Measurements from ENCODE around the gene SLC1A4.

Gene SLC1A4

DNA sequence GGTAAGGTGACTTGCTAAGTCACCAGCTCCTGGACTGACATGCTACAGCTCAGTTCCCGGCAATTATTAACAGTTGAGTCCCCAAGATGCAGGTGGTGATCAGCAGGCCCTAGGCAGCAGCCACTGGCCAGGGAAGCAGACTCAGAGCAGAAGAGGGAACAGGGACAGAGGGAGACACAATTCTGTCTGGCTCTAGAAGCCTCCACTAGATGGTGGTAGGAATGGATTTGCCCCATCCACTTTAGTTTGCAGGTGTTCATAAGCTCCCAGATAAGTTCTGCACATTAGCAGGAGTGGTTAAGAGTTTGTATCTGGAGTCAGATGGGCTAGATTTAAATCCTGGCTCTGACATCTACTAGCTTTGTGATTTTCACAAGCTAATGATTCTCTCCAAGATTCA lies 25.5 kb upstream of the SLC1A4 start:
- Histone ChIP-seq H3K4me1 (ENCODE audit: control insufficient read depth, insufficient read depth, low read length) (no peaks in the 10 kb centered on the region), H3K9me3 (ENCODE audit: control insufficient read depth, insufficient read depth, low read depth, low read length) (no peaks in the 10 kb centered on the region), H3K4me3 (ENCODE audit: low read depth, low read length) (no peak overlapping the region), H3K36me3 (ENCODE audit: control insufficient read depth in 2 of 2, insufficient read depth in 1 of 2, low read length in 2 of 2) (no peaks in the 10 kb centered on the region), H3K27ac (ENCODE audit: extremely low read depth, low read depth, low read length) (no peak overlapping the region)
- TF ChIP-seq ZNF626 (tag by site-specific recombination; IDR thresholded peaks at IDR 0.05): no peak
- TF ChIP-seq ZBTB7A (tag by site-specific recombination; IDR thresholded peaks at IDR 0.05; ENCODE audit: low read depth): no peak
- TF ChIP-seq SCRT1 (tag by site-specific recombination; IDR thresholded peaks at IDR 0.05; ENCODE audit: borderline replicate concordance): no peak
- CTCF ChIA-PET: interaction anchor here (0.7 to 1.9 kb wide), 5 partner anchors 9 to 46 kb away, joined by 3 to 5 read pairs (median 4); no protein-coding TSS in a partner anchor
- POLR2A ChIA-PET: interaction anchor here (0.5 to 1.2 kb wide), 2 partner anchors 9 to 24 kb away, joined by 3 read pairs; no protein-coding TSS in a partner anchor

DNA sequence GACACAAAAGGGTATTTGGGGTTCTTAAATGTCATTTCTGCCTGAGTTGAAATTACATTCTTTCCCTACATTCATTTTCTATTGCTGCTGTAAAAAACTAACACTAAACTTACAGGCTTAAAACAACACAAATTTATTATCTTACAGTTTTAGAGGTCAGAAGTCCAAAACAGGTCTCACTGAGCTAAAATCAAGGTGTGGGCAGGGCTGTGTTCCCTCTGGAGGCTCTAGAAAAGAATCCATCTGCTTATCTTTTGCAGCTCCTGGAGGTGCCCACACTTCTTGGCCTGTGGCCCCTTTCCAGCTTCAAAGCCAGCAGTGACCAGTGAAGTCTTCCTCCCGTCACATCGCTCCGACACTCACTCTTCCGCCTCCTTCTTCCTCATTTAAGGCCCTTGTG lies 23.2 kb upstream of the SLC1A4 start:
- Histone ChIP-seq H3K4me1 (ENCODE audit: control insufficient read depth, insufficient read depth, low read length) (no peaks in the 10 kb centered on the region), H3K27ac (ENCODE audit: extremely low read depth, low read depth, low read length) (no peak overlapping the region), H3K4me3 (ENCODE audit: low read depth, low read length) (no peak overlapping the region), H3K36me3 (ENCODE audit: control insufficient read depth in 2 of 2, insufficient read depth in 1 of 2, low read length in 2 of 2) (no peaks in the 10 kb centered on the region), H3K9me3 (ENCODE audit: control insufficient read depth, insufficient read depth, low read depth, low read length) (no peaks in the 10 kb centered on the region)
- TF ChIP-seq, protein P1, sequence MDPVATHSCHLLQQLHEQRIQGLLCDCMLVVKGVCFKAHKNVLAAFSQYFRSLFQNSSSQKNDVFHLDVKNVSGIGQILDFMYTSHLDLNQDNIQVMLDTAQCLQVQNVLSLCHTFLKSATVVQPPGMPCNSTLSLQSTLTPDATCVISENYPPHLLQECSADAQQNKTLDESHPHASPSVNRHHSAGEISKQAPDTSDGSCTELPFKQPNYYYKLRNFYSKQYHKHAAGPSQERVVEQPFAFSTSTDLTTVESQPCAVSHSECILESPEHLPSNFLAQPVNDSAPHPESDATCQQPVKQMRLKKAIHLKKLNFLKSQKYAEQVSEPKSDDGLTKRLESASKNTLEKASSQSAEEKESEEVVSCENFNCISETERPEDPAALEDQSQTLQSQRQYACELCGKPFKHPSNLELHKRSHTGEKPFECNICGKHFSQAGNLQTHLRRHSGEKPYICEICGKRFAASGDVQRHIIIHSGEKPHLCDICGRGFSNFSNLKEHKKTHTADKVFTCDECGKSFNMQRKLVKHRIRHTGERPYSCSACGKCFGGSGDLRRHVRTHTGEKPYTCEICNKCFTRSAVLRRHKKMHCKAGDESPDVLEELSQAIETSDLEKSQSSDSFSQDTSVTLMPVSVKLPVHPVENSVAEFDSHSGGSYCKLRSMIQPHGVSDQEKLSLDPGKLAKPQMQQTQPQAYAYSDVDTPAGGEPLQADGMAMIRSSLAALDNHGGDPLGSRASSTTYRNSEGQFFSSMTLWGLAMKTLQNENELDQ (tag by site-specific recombination; IDR thresholded peaks at IDR 0.05; ENCODE audit: low read depth): no peak
- TF ChIP-seq ZNF560 (tag by site-specific recombination; IDR thresholded peaks at IDR 0.05; ENCODE audit: borderline replicate concordance): no peak
- no peak for TF ChIP-seq GLIS2 (tag by site-specific recombination; IDR thresholded peaks at IDR 0.05)
- TF ChIP-seq ZBTB48 (tag by site-specific recombination; IDR thresholded peaks at IDR 0.05): no peak
- TF ChIP-seq ZNF133 (tag by site-specific recombination; IDR thresholded peaks at IDR 0.05): no peak
- TF ChIP-seq ZNF23 (tag by site-specific recombination; IDR thresholded peaks at IDR 0.05; ENCODE audit: borderline replicate concordance): no peak
- TF ChIP-seq TCF7L2 (IDR thresholded peaks at IDR 0.05; ENCODE audit: borderline replicate concordance, low read depth, low read length): no peak
- TF ChIP-seq, protein P2, sequence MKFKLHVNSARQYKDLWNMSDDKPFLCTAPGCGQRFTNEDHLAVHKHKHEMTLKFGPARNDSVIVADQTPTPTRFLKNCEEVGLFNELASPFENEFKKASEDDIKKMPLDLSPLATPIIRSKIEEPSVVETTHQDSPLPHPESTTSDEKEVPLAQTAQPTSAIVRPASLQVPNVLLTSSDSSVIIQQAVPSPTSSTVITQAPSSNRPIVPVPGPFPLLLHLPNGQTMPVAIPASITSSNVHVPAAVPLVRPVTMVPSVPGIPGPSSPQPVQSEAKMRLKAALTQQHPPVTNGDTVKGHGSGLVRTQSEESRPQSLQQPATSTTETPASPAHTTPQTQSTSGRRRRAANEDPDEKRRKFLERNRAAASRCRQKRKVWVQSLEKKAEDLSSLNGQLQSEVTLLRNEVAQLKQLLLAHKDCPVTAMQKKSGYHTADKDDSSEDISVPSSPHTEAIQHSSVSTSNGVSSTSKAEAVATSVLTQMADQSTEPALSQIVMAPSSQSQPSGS (tag by site-specific recombination; IDR thresholded peaks at IDR 0.05; ENCODE audit: low read depth): no peak
- TF ChIP-seq ZNF155 (tag by site-specific recombination; IDR thresholded peaks at IDR 0.05): no peak
- no peak for TF ChIP-seq ZNF776 (tag by site-specific recombination; IDR thresholded peaks at IDR 0.05; ENCODE audit: borderline replicate concordance)
- TF ChIP-seq ZNF274 (IDR thresholded peaks at IDR 0.05; ENCODE audit: low read length): no peak
- TF ChIP-seq ZNF274 (tag by site-specific recombination; IDR thresholded peaks at IDR 0.05; ENCODE audit: borderline replicate concordance): no peak
- no peak for TF ChIP-seq ZNF626 (tag by site-specific recombination; IDR thresholded peaks at IDR 0.05)
- ChIA-PET POLR2A (no interaction called here), CTCF (interaction anchor here (0.8 to 1.2 kb wide), 2 partner anchors 8 to 13 kb away, joined by 3 to 4 read pairs; no protein-coding TSS in a partner anchor)

DNA sequence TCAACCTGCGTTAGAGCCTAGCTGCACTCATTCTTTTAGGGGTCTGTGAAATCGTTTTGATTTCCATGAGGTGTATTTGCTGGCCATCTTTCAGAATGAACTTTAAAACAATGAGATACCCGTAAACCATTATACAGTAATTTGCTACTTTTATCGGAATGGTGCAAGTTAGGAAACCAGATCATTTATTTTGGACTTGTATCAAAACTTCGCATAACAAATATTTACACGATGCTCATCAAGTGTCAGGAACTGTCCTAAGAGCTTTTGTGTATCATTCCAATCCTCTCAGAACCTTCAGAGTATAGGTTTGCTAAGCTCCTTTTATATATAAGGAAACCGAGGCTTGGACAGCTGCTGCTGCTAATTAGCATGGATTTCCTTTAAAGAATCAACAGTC lies 22.4 kb upstream of the SLC1A4 start:
- CTCF ChIA-PET: interaction anchor here (0.8 kb wide), 1 partner anchor 8 kb away, joined by 4 read pairs; no protein-coding TSS in a partner anchor
- no peak overlapping the region for H3K27ac ChIP-seq (ENCODE audit: extremely low read depth, low read depth, low read length)
- H3K36me3 ChIP-seq (ENCODE audit: control insufficient read depth in 2 of 2, insufficient read depth in 1 of 2, low read length in 2 of 2): no peaks in the 10 kb centered on the region
- no peaks in the 10 kb centered on the region for H3K9me3 ChIP-seq (ENCODE audit: control insufficient read depth, insufficient read depth, low read depth, low read length)
- POLR2A ChIA-PET: no interaction called here
- H3K4me1 ChIP-seq (ENCODE audit: control insufficient read depth, insufficient read depth, low read length): no peaks in the 10 kb centered on the region
- H3K4me3 ChIP-seq (ENCODE audit: low read depth, low read length): no peak overlapping the region
- TF ChIP-seq ZSCAN16 (tag by site-specific recombination; IDR thresholded peaks at IDR 0.05): no peak
- TF ChIP-seq, protein P3, sequence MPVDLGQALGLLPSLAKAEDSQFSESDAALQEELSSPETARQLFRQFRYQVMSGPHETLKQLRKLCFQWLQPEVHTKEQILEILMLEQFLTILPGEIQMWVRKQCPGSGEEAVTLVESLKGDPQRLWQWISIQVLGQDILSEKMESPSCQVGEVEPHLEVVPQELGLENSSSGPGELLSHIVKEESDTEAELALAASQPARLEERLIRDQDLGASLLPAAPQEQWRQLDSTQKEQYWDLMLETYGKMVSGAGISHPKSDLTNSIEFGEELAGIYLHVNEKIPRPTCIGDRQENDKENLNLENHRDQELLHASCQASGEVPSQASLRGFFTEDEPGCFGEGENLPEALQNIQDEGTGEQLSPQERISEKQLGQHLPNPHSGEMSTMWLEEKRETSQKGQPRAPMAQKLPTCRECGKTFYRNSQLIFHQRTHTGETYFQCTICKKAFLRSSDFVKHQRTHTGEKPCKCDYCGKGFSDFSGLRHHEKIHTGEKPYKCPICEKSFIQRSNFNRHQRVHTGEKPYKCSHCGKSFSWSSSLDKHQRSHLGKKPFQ (tag by site-specific recombination; IDR thresholded peaks at IDR 0.05): no peak
- no peak for TF ChIP-seq ZNF571 (tag by site-specific recombination; IDR thresholded peaks at IDR 0.05)
- no peak for TF ChIP-seq ZSCAN23 (tag by site-specific recombination; IDR thresholded peaks at IDR 0.05)
- no peak for TF ChIP-seq ZNF248 (tag by site-specific recombination; IDR thresholded peaks at IDR 0.05)
- TF ChIP-seq ZNF791 (tag by site-specific recombination; IDR thresholded peaks at IDR 0.05): no peak
- TF ChIP-seq IKZF3 (tag by site-specific recombination; IDR thresholded peaks at IDR 0.05): no peak
- TF ChIP-seq SETDB1 (IDR thresholded peaks at IDR 0.05; ENCODE audit: insufficient read length, low read length): no peak
- no peak for TF ChIP-seq ZNF23 (tag by site-specific recombination; IDR thresholded peaks at IDR 0.05; ENCODE audit: borderline replicate concordance)

All from HEK293 (cell line).